Body of pancreas (tissue), 4 donors: Measurements from ENCODE around the gene STRIP2.

ENCODE experiments used
- POLR2A ChIP-seq, 3 donors: fragments of 450-650 bp; IDR thresholded peaks; one replicate each; pipeline ENCODE4 v1.6.1; 2016; ENCODE audit warnings: antibody characterized with exemption in 3 of 3, mild to moderate bottlenecking in 2 of 3
- TF ChIP-seq, protein P1 (sequence below), 7 experiments: fragments of 450-650 bp in 4 of 7; fragments of 200-600 bp in 3 of 7; sonication (generic) in 3 of 7; IDR thresholded peaks; one replicate each; pipeline ENCODE4 v1.5.1; 2016 to 2019; ENCODE audit warnings: antibody characterized with exemption in 7 of 7

DNA sequence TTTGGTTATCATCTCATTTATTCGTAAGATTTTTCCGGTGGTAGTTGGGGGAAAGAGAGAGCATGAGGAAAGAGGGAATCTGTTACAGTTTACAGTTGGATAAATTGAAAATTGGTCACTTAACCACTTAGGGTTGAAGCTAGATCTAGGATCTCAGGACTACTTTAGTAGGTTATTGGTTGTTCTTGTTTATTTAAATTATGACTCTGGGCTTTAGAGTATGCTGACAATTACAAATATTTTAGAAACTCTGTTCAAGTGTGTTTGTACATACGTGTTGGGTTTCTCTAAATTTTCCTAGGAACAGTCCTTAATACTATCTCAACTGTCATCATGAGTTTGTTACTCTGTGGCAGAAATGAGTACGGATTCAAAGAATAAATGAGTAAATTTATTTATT is 48.6 kb upstream of the STRIP2 start:
- TF ChIP-seq, protein P1, sequence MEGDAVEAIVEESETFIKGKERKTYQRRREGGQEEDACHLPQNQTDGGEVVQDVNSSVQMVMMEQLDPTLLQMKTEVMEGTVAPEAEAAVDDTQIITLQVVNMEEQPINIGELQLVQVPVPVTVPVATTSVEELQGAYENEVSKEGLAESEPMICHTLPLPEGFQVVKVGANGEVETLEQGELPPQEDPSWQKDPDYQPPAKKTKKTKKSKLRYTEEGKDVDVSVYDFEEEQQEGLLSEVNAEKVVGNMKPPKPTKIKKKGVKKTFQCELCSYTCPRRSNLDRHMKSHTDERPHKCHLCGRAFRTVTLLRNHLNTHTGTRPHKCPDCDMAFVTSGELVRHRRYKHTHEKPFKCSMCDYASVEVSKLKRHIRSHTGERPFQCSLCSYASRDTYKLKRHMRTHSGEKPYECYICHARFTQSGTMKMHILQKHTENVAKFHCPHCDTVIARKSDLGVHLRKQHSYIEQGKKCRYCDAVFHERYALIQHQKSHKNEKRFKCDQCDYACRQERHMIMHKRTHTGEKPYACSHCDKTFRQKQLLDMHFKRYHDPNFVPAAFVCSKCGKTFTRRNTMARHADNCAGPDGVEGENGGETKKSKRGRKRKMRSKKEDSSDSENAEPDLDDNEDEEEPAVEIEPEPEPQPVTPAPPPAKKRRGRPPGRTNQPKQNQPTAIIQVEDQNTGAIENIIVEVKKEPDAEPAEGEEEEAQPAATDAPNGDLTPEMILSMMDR (IDR thresholded peaks at IDR 0.05): no peak
- TF ChIP-seq POLR2A (IDR thresholded peaks at IDR 0.05): no peak
